CD14-positive monocyte (primary cell): ENCODE data around the gene FASN. TPM values are rescaled to one million over a fixed set of nuclear protein-coding genes. Genes with fewer than 3 reads are reported as not detected.

ENCODE experiments used
- DNase-seq, 3 donors: peaks; one replicate each; pipeline ENCODE4 v3.0.0-alpha.2; 2011 to 2022
- H2AFZ ChIP-seq: 2 replicates; pipeline ENCODE4 v1.6.0; 2012; ENCODE audit warnings: mild to moderate bottlenecking, low read depth, low read length, inconsistent platforms; ENCODE audit not compliant: insufficient read depth, poor library complexity, severe bottlenecking
- H3K27ac ChIP-seq, 2 donors: 1 replicate in 1 of 2; 2 replicates in 1 of 2; pipeline ENCODE4 v1.5.1; 2012 to 2013; ENCODE audit warnings: low read length in 2 of 2, control low read depth in 1 of 2, inconsistent platforms in 1 of 2, low read depth in 1 of 2, mild to moderate bottlenecking in 1 of 2
- H3K27me3 ChIP-seq, 2 donors: one replicate each; pipeline versions ENCODE4 v1.6.0 to v1.6.1; 2011 to 2013; ENCODE audit warnings: low read length in 2 of 2; ENCODE audit not compliant: control insufficient read depth in 2 of 2, insufficient read depth in 2 of 2
- H3K36me3 ChIP-seq, 2 donors: replicated peaks in 1 of 2; 1 replicate in 1 of 2; 2 replicates in 1 of 2; pipeline versions ENCODE4 v1.5.1 to v1.6.1; 2012 to 2013; ENCODE audit warnings: low read length in 2 of 2, control low read depth in 1 of 2, inconsistent platforms in 1 of 2, mild to moderate bottlenecking in 1 of 2; ENCODE audit not compliant: insufficient read depth in 2 of 2, control insufficient read depth in 1 of 2
- H3K4me1 ChIP-seq, 2 donors: 1 replicate in 1 of 2; 2 replicates in 1 of 2; pipeline versions ENCODE4 v1.5.1 to v1.6.1; 2012 to 2013; ENCODE audit warnings: low read length in 2 of 2, control low read depth in 1 of 2, inconsistent platforms in 1 of 2, mild to moderate bottlenecking in 1 of 2, moderate library complexity in 1 of 2; ENCODE audit not compliant: insufficient read depth in 2 of 2, control insufficient read depth in 1 of 2
- H3K4me2 ChIP-seq: replicated peaks from 2 replicates; pipeline ENCODE3; 2012; ENCODE audit warnings: low read length, moderate library complexity, mild to moderate bottlenecking; ENCODE audit not compliant: poor library complexity, severe bottlenecking; ENCODE audit errors: extremely low read depth
- H3K4me3 ChIP-seq, 3 experiments: fragments of 200-600 bp in 1 of 3; sonication (generic) in 1 of 3; replicated peaks in 1 of 3; 1 replicate in 2 of 3; 2 replicates in 1 of 3; pipeline ENCODE4 v1.5.1; 2011 to 2013; ENCODE audit warnings: low read length in 3 of 3, mild to moderate bottlenecking in 3 of 3, control low read depth in 2 of 3, low read depth in 2 of 3, inconsistent platforms in 1 of 3, moderate library complexity in 1 of 3
- H3K79me2 ChIP-seq: 2 replicates; pipeline ENCODE4 v1.6.0; 2012; ENCODE audit warnings: mild to moderate bottlenecking, control low read depth, inconsistent platforms, low read length, moderate library complexity; ENCODE audit not compliant: insufficient read depth
- H3K9ac ChIP-seq: 2 replicates; pipeline ENCODE4 v1.6.0; 2017; ENCODE audit warnings: low read length, mild to moderate bottlenecking; ENCODE audit not compliant: insufficient read depth, poor library complexity, severe bottlenecking
- H3K9me3 ChIP-seq, 2 donors: replicated peaks in 1 of 2; 1 replicate in 1 of 2; 2 replicates in 1 of 2; pipeline versions ENCODE4 v1.5.1 to v1.6.1; 2012 to 2013; ENCODE audit warnings: low read length in 2 of 2, control low read depth in 1 of 2; ENCODE audit not compliant: control insufficient read depth in 1 of 2, insufficient read depth in 1 of 2
- H4K20me1 ChIP-seq: 2 replicates; pipeline ENCODE4 v1.6.0; 2012; ENCODE audit warnings: mild to moderate bottlenecking, low read length, control low read depth, moderate library complexity; ENCODE audit not compliant: insufficient read depth
- H3K27ac Mint-ChIP-seq, 7 donors: one replicate each; pipeline ENCODE4 v1.8.0; 2020; ENCODE audit warnings: mild to moderate bottlenecking in 7 of 7, mixed read lengths in 7 of 7, moderate library complexity in 6 of 7, inconsistent platforms in 2 of 7
- H3K27me3 Mint-ChIP-seq, 3 donors: one replicate each; pipeline ENCODE4 v1.8.0; 2021 to 2022; ENCODE audit warnings: low read depth in 3 of 3, mild to moderate bottlenecking in 3 of 3, mixed read lengths in 3 of 3, moderate library complexity in 3 of 3, inconsistent platforms in 1 of 3
- H3K36me3 Mint-ChIP-seq, 2 donors: one replicate each; pipeline ENCODE4 v1.8.0; 2020; ENCODE audit warnings: mixed read lengths in 2 of 2, inconsistent platforms in 1 of 2, mild to moderate bottlenecking in 1 of 2
- H3K4me1 Mint-ChIP-seq: one replicate; pipeline ENCODE4 v1.8.0; 2020; ENCODE audit warnings: mild to moderate bottlenecking, mixed read lengths
- H3K4me3 Mint-ChIP-seq, 2 donors: one replicate each; pipeline ENCODE4 v1.8.0; 2020; ENCODE audit warnings: mild to moderate bottlenecking in 2 of 2, mixed read lengths in 2 of 2, moderate library complexity in 1 of 2
- H3K9me3 Mint-ChIP-seq, 7 donors: one replicate each; pipeline ENCODE4 v1.8.0; 2020 to 2022; ENCODE audit warnings: mixed read lengths in 7 of 7, mild to moderate bottlenecking in 6 of 7, moderate library complexity in 6 of 7, inconsistent platforms in 2 of 7
- CTCF ChIP-seq: fragments of 200-600 bp; IDR thresholded peaks from one replicate; pipeline ENCODE4 v1.8.0; 2022; ENCODE audit warnings: antibody characterized with exemption, mild to moderate bottlenecking
- WGBS: methylation state at CpG from one replicate; pipeline ENCODE4 v1.1.5; 2013; ENCODE audit warnings: missing lambda C conversion rate; ENCODE audit not compliant: insufficient coverage; 5-methylcytosine and 5-hydroxymethylcytosine counted together
- intact Hi-C, 2 donors: fragments of 100-400 bp; cut with micrococcal nuclease; formaldehyde crosslinking; loops; one replicate each; pipeline versions ENCODE4 v1.15.0 to v1.15.1; 2023
- polyA plus RNA-seq, 3 donors: library from polyadenylated mRNA; depleted of rRNA in 1 of 3; unstranded in 2 of 3; stranded (reverse) in 1 of 3; fragments of 300-500 nt in 2 of 3; fragments of >200 nt in 1 of 3; fragmentation: Illumina TruSeq in 2 of 3; gene quantifications; 1 replicate in 2 of 3; 2 replicates in 1 of 3; pipeline ENCODE4 v1.2.3, GENCODE V29; 2012 to 2021

The FASN gene
- polyA plus RNA-seq, 3 donors, result 0.08 to 8.4 (median 0.13) TPM

GRCh38 chr17:82121660-82122629 lies 23.9 kb upstream of the FASN start:
- no peak for DNase-seq
- intact Hi-C loops, result no loop called here
- Histone ChIP-seq H4K20me1 (no peaks in the 10 kb centered on the region), H3K27me3 (no peaks in the 10 kb centered on the region), H3K79me2 (no peaks in the 10 kb centered on the region), H3K9ac (no peak overlapping the region), H3K4me1 (peaks cover 4 to 7% of the 10 kb centered on the region in 2 donors), H3K36me3 (no peaks in the 10 kb centered on the region), H2AFZ (no peak overlapping the region), H3K27ac (no peak overlapping the region), H3K9me3 (no peaks in the 10 kb centered on the region), H3K4me3 (no peak overlapping the region), H3K4me2 (no peak overlapping the region)
- Mint-ChIP-seq H3K9me3 (peaks cover 0 to 2% (median 0%) of the 10 kb centered on the region in 7 donors), H3K4me1 (peaks cover 7% of the 10 kb centered on the region), H3K4me3 (no peak overlapping the region), H3K27ac (no peak overlapping the region), H3K27me3 (peaks cover 0 to 2% (median 0%) of the 10 kb centered on the region in 3 donors), H3K36me3 (peaks cover 15 to 17% of the 10 kb centered on the region in 2 donors)
- TF ChIP-seq CTCF, result no peak
- 63% methylated on average over 24 of the region's 32 CpGs for WGBS

GRCh38 chr17:82121246-82121645 lies 23.2 kb upstream of the FASN start:
- Histone ChIP-seq H3K4me2 (no peak overlapping the region), H3K27ac (no peak overlapping the region), H3K36me3 (no peaks in the 10 kb centered on the region), H3K79me2 (no peaks in the 10 kb centered on the region), H3K4me3 (no peak overlapping the region), H3K4me1 (peaks cover 4 to 7% of the 10 kb centered on the region in 2 donors), H2AFZ (no peak overlapping the region), H4K20me1 (no peaks in the 10 kb centered on the region), H3K27me3 (no peaks in the 10 kb centered on the region), H3K9ac (no peak overlapping the region), H3K9me3 (no peaks in the 10 kb centered on the region)
- Mint-ChIP-seq H3K4me3 (no peak overlapping the region), H3K4me1 (peaks cover 7% of the 10 kb centered on the region), H3K36me3 (peaks cover 10 to 17% of the 10 kb centered on the region in 2 donors), H3K9me3 (peaks cover 0 to 2% (median 0%) of the 10 kb centered on the region in 7 donors), H3K27me3 (peaks cover 0 to 2% (median 0%) of the 10 kb centered on the region in 3 donors), H3K27ac (peak overlapping the region in 1 of 7 donors; percentile 51)
- TF ChIP-seq CTCF, result no peak
- 96% methylated on average over 4 of the region's 4 CpGs for WGBS
- intact Hi-C loops, result no loop called here
- no peak for DNase-seq
